OCI-M2 (cell line): ENCODE data around the gene ZBTB17.
"Not testable (repeated sequence)": the region's sequence is repeated elsewhere in the genome, so short reads cannot be mapped to it uniquely, and the experiment has no call there.

Experiments
- DNase-seq: peaks from one replicate; lab custom pipeline; 2025; ENCODE audit not compliant: unreplicated experiment; lab: John Stamatoyannopoulos, UW

ZBTB17 gene

GRCh38 chr1:16011936-16012589, 36.2 kb upstream of the ZBTB17 start:
- no peak for DNase-seq

GRCh38 chr1:16010837-16011236, 34.9 kb upstream of the ZBTB17 start:
- no peak for DNase-seq

GRCh38 chr1:16009678-16010077, 33.8 kb upstream of the ZBTB17 start:
- DNase-seq: no peak

GRCh38 chr1:16009030-16009460, 33.1 kb upstream of the ZBTB17 start:
- DNase-seq: peak; percentile 39

GRCh38 chr1:16007671-16008341, 31.9 kb upstream of the ZBTB17 start:
- no peak for DNase-seq

- DNase-seq: no peak
Measured at GRCh38 chr1:16006552-16007485, 30.9 kb upstream of the ZBTB17 start.

- DNase-seq: no peak
Measured at GRCh38 chr1:16006010-16006409, 30.1 kb upstream of the ZBTB17 start.

- DNase-seq: no peak
Measured at GRCh38 chr1:16005597-16005996, 29.7 kb upstream of the ZBTB17 start.

- not testable (repeated sequence) for DNase-seq
Measured at GRCh38 chr1:16001274-16001673, 25.4 kb upstream of the ZBTB17 start.

- no peak for DNase-seq
Measured at GRCh38 chr1:15998929-15999328, 23.0 kb upstream of the ZBTB17 start.

- no peak for DNase-seq
Measured at GRCh38 chr1:15997637-15998280, 21.9 kb upstream of the ZBTB17 start.

- no peak for DNase-seq
Measured at GRCh38 chr1:15997076-15997585, 21.2 kb upstream of the ZBTB17 start.

- DNase-seq: no peak
Measured at GRCh38 chr1:15994590-15995351, 18.9 kb upstream of the ZBTB17 start.

GRCh38 chr1:15994081-15994480, 18.2 kb upstream of the ZBTB17 start:
- DNase-seq: no peak

- no peak for DNase-seq
Measured at GRCh38 chr1:15993666-15994065, 17.8 kb upstream of the ZBTB17 start.

- DNase-seq: no peak
Measured at GRCh38 chr1:15992582-15993500, 16.9 kb upstream of the ZBTB17 start.

GRCh38 chr1:15992187-15992553, 16.3 kb upstream of the ZBTB17 start:
- DNase-seq: no peak

- no peak for DNase-seq
Measured at GRCh38 chr1:15991427-15992186, 15.7 kb upstream of the ZBTB17 start.

GRCh38 chr1:15989776-15990175, 13.9 kb upstream of the ZBTB17 start:
- DNase-seq: no peak
